MG63 (cell line): ENCODE data around the gene ARHGAP42. TPM values are rescaled to one million over a fixed set of nuclear protein-coding genes. Genes with fewer than 3 reads are reported as not detected.

Experiments used
- DNase-seq: peaks from one replicate; pipeline ENCODE4 v3.0.0-alpha.2; 2020
- H3K27me3 ChIP-seq: fragments of 250-450 bp; sonication (Bioruptor Pico); 2 replicates; pipeline ENCODE4 v1.5.1; 2020; ENCODE audit warnings: mild to moderate bottlenecking, moderate library complexity
- H3K36me3 ChIP-seq: fragments of 250-450 bp; sonication (Bioruptor Pico); 2 replicates; pipeline ENCODE4 v1.5.1; 2020; ENCODE audit warnings: mild to moderate bottlenecking, moderate library complexity
- H3K4me3 ChIP-seq: fragments of 250-450 bp; sonication (Bioruptor Pico); 2 replicates; pipeline ENCODE4 v1.5.1; 2020; ENCODE audit warnings: mild to moderate bottlenecking, moderate library complexity
- H3K9me3 ChIP-seq: fragments of 250-450 bp; sonication (Bioruptor Pico); 2 replicates; pipeline ENCODE4 v1.5.1; 2020; ENCODE audit warnings: mild to moderate bottlenecking, moderate library complexity
- total RNA-seq: library from RNA; depleted of rRNA; stranded (reverse); fragments of >200 nt; shearing (Covaris generic); gene quantifications from 2 replicates; pipeline ENCODE4 v1.2.3, GENCODE V29; 2014; ENCODE audit warnings: low replicate concordance

Gene ARHGAP42
- total RNA-seq, 1 experiment from 2014 or later = 2.0 TPM

GRCh38 chr11:100827934-100828661 is 141.0 kb downstream of the ARHGAP42 start:
- Histone ChIP-seq H3K9me3 (no peaks in the 10 kb centered on the region), H3K4me3 (no peak overlapping the region), H3K36me3 (no peaks in the 10 kb centered on the region), H3K27me3 (no peaks in the 10 kb centered on the region)
- DNase-seq = no peak

GRCh38 chr11:100830274-100830673 is 143.2 kb downstream of the ARHGAP42 start:
- Histone ChIP-seq H3K27me3 (no peaks in the 10 kb centered on the region), H3K4me3 (no peak overlapping the region), H3K36me3 (no peaks in the 10 kb centered on the region), H3K9me3 (no peaks in the 10 kb centered on the region)
- DNase-seq = no peak

- DNase-seq = peak; percentile 17
- Histone ChIP-seq H3K4me3 (no peak overlapping the region), H3K9me3 (no peaks in the 10 kb centered on the region), H3K27me3 (no peaks in the 10 kb centered on the region), H3K36me3 (no peaks in the 10 kb centered on the region)
Observed at GRCh38 chr11:100830978-100831732, 144.1 kb downstream of the ARHGAP42 start.

GRCh38 chr11:100831929-100832494 is 144.9 kb downstream of the ARHGAP42 start:
- Histone ChIP-seq H3K9me3 (no peaks in the 10 kb centered on the region), H3K27me3 (no peaks in the 10 kb centered on the region), H3K4me3 (no peak overlapping the region), H3K36me3 (no peaks in the 10 kb centered on the region)
- peak; percentile 4 for DNase-seq

- no peak for DNase-seq
- H3K4me3 ChIP-seq = no peak overlapping the region
- no peaks in the 10 kb centered on the region for H3K36me3 ChIP-seq
- no peaks in the 10 kb centered on the region for H3K9me3 ChIP-seq
- H3K27me3 ChIP-seq = no peaks in the 10 kb centered on the region
Observed at GRCh38 chr11:100832829-100833228, 145.7 kb downstream of the ARHGAP42 start.

GRCh38 chr11:100833276-100833675 is 146.2 kb downstream of the ARHGAP42 start:
- Histone ChIP-seq H3K27me3 (no peaks in the 10 kb centered on the region), H3K4me3 (no peak overlapping the region), H3K36me3 (no peaks in the 10 kb centered on the region), H3K9me3 (no peaks in the 10 kb centered on the region)
- no peak for DNase-seq

- Histone ChIP-seq H3K36me3 (no peaks in the 10 kb centered on the region), H3K27me3 (no peaks in the 10 kb centered on the region), H3K4me3 (no peak overlapping the region), H3K9me3 (no peaks in the 10 kb centered on the region)
- no peak for DNase-seq
Observed at GRCh38 chr11:100835854-100836253, 148.8 kb downstream of the ARHGAP42 start.

- Histone ChIP-seq H3K27me3 (no peaks in the 10 kb centered on the region), H3K9me3 (no peaks in the 10 kb centered on the region), H3K36me3 (no peaks in the 10 kb centered on the region), H3K4me3 (no peak overlapping the region)
- no peak for DNase-seq
Observed at GRCh38 chr11:100837311-100837710, 150.2 kb downstream of the ARHGAP42 start.

GRCh38 chr11:100841711-100842407 is 154.8 kb downstream of the ARHGAP42 start:
- Histone ChIP-seq H3K4me3 (no peak overlapping the region), H3K27me3 (no peaks in the 10 kb centered on the region), H3K36me3 (no peaks in the 10 kb centered on the region), H3K9me3 (no peaks in the 10 kb centered on the region; the same call in 1 of the 2 replicates)
- DNase-seq = no peak

GRCh38 chr11:100847696-100848216 is 160.7 kb downstream of the ARHGAP42 start:
- Histone ChIP-seq H3K9me3 (no peaks in the 10 kb centered on the region; the same call in 1 of the 2 replicates), H3K36me3 (no peaks in the 10 kb centered on the region), H3K27me3 (no peaks in the 10 kb centered on the region), H3K4me3 (no peak overlapping the region)
- no peak for DNase-seq

GRCh38 chr11:100849009-100849900 is 162.2 kb downstream of the ARHGAP42 start:
- H3K4me3 ChIP-seq = no peak overlapping the region
- H3K36me3 ChIP-seq = no peaks in the 10 kb centered on the region
- H3K9me3 ChIP-seq = no peaks in the 10 kb centered on the region
- H3K27me3 ChIP-seq = no peaks in the 10 kb centered on the region
- no peak for DNase-seq

GRCh38 chr11:100849901-100850235 is 162.8 kb downstream of the ARHGAP42 start:
- no peaks in the 10 kb centered on the region for H3K9me3 ChIP-seq
- no peak for DNase-seq
- H3K4me3 ChIP-seq = no peak overlapping the region
- H3K36me3 ChIP-seq = no peaks in the 10 kb centered on the region
- no peaks in the 10 kb centered on the region for H3K27me3 ChIP-seq

- DNase-seq = no peak
- H3K4me3 ChIP-seq = no peak overlapping the region
- H3K9me3 ChIP-seq = no peaks in the 10 kb centered on the region
- no peaks in the 10 kb centered on the region for H3K36me3 ChIP-seq
- H3K27me3 ChIP-seq = no peaks in the 10 kb centered on the region
Observed at GRCh38 chr11:100851147-100851546, 164.1 kb downstream of the ARHGAP42 start.

- no peak overlapping the region for H3K4me3 ChIP-seq
- no peak for DNase-seq
- H3K9me3 ChIP-seq = no peaks in the 10 kb centered on the region
- no peaks in the 10 kb centered on the region for H3K27me3 ChIP-seq
- H3K36me3 ChIP-seq = no peaks in the 10 kb centered on the region
Observed at GRCh38 chr11:100851584-100852152, 164.6 kb downstream of the ARHGAP42 start.

- Histone ChIP-seq H3K36me3 (no peaks in the 10 kb centered on the region), H3K4me3 (no peak overlapping the region), H3K27me3 (no peaks in the 10 kb centered on the region), H3K9me3 (no peaks in the 10 kb centered on the region)
- DNase-seq = no peak
Observed at GRCh38 chr11:100855466-100856067, 168.5 kb downstream of the ARHGAP42 start.
